GM23338 (cell line): ENCODE measurements around the gene RHBDF2. TPM values are rescaled to one million over a fixed set of nuclear protein-coding genes. Genes with fewer than 3 reads are reported as not detected.

Experiments
- ATAC-seq: fragments of 200-7000 bp; cut with Tn5 transposase; 3 replicates; pipeline ENCODE4 v1.9.1; 2020
- DNase-seq: peaks from one replicate; pipeline ENCODE4 v3.0.0-alpha.2; 2015; ENCODE audit warnings: low spot score
- H2AFZ ChIP-seq: fragments of 200-600 bp; sonication (generic); 2 replicates; pipeline ENCODE4 v1.8.0; 2016; ENCODE audit warnings: antibody characterized with exemption, mild to moderate bottlenecking, moderate library complexity
- H3F3A ChIP-seq: fragments of 200-600 bp; sonication (generic); replicated peaks from 2 replicates; pipeline ENCODE4 v1.8.0; 2017; ENCODE audit warnings: antibody characterized with exemption, mixed run types, low read depth
- H3K27ac ChIP-seq: fragments of 200-600 bp; sonication (generic); 2 replicates; pipeline ENCODE4 v1.6.1; 2016; ENCODE audit warnings: low read depth
- H3K27me3 ChIP-seq: fragments of 200-600 bp; sonication (generic); 2 replicates; pipeline ENCODE4 v1.8.0; 2016; ENCODE audit warnings: mild to moderate bottlenecking, mixed run types, moderate library complexity; ENCODE audit not compliant: insufficient read depth
- H3K36me3 ChIP-seq: fragments of 200-600 bp; sonication (generic); 2 replicates; pipeline ENCODE4 v1.8.0; 2016; ENCODE audit warnings: mild to moderate bottlenecking; ENCODE audit not compliant: insufficient read depth
- H3K4me1 ChIP-seq: fragments of 200-600 bp; sonication (generic); 2 replicates; pipeline ENCODE4 v1.8.0; 2016; ENCODE audit warnings: mild to moderate bottlenecking, moderate library complexity; ENCODE audit not compliant: insufficient read depth
- H3K4me2 ChIP-seq: fragments of 200-600 bp; sonication (generic); 2 replicates; pipeline ENCODE4 v1.7.1; 2017; ENCODE audit warnings: mixed run types
- H3K4me3 ChIP-seq: fragments of 200-600 bp; sonication (generic); 2 replicates; pipeline ENCODE4 v1.6.1; 2016; ENCODE audit warnings: mixed run types
- H3K79me2 ChIP-seq: fragments of 200-600 bp; sonication (generic); replicated peaks from 2 replicates; pipeline ENCODE4 v1.8.0; 2017; ENCODE audit warnings: mild to moderate bottlenecking; ENCODE audit not compliant: insufficient read depth
- H3K9me2 ChIP-seq: fragments of 200-600 bp; sonication (generic); 2 replicates; pipeline ENCODE4 v1.8.0; 2017; ENCODE audit not compliant: insufficient read depth
- H4K20me1 ChIP-seq: fragments of 200-600 bp; sonication (generic); replicated peaks from 2 replicates; pipeline ENCODE4 v1.8.0; 2017; ENCODE audit warnings: mild to moderate bottlenecking; ENCODE audit not compliant: insufficient read depth
- H3K27ac Mint-ChIP-seq: 2 replicates; pipeline ENCODE4 v1.8.0; 2020; ENCODE audit warnings: inconsistent platforms, mild to moderate bottlenecking, moderate library complexity, mixed read lengths
- H3K27me3 Mint-ChIP-seq: 3 replicates; pipeline ENCODE4 v1.8.0; 2022; ENCODE audit warnings: low read depth, mild to moderate bottlenecking, moderate library complexity, mixed read lengths, inconsistent platforms; ENCODE audit not compliant: insufficient read depth, poor library complexity
- H3K36me3 Mint-ChIP-seq: 3 replicates; pipeline ENCODE4 v1.8.0; 2021; ENCODE audit warnings: low read depth, mild to moderate bottlenecking, inconsistent platforms, moderate library complexity, mixed read lengths
- H3K4me1 Mint-ChIP-seq: 3 replicates; pipeline ENCODE4 v1.8.0; 2020; ENCODE audit warnings: mild to moderate bottlenecking, inconsistent platforms, mixed read lengths
- H3K4me3 Mint-ChIP-seq: 3 replicates; pipeline ENCODE4 v1.8.0; 2021; ENCODE audit warnings: moderate library complexity, mild to moderate bottlenecking, inconsistent platforms, mixed read lengths
- H3K9me3 Mint-ChIP-seq: 3 replicates; pipeline ENCODE4 v1.8.0; 2020; ENCODE audit warnings: moderate library complexity, mild to moderate bottlenecking, inconsistent platforms, mixed read lengths
- CREB1 ChIP-seq: fragments of 250-450 bp; sonication (Bioruptor Pico); IDR thresholded peaks from 2 replicates; pipeline ENCODE4 v1.5.0; 2020; ENCODE audit warnings: low read depth, mild to moderate bottlenecking, moderate library complexity
- EZH2 ChIP-seq: fragments of 200-600 bp; sonication (generic); IDR thresholded peaks from one replicate; pipeline ENCODE4 v1.8.0; 2017; ENCODE audit warnings: antibody characterized with exemption, mild to moderate bottlenecking, low read depth; ENCODE audit not compliant: unreplicated experiment
- JUNB ChIP-seq: IDR thresholded peaks from one replicate; pipeline ENCODE4 v1.6.1; 2016; ENCODE audit warnings: antibody characterized with exemption; ENCODE audit not compliant: unreplicated experiment
- polyA plus RNA-seq: library from polyadenylated mRNA; unstranded; fragments of >200 nt; fragmentation: Nextera tagmentation; extraction: Ambion mirVana; gene quantifications from 2 replicates; pipeline ENCODE4 v1.2.1, GENCODE V29; 2016
- total RNA-seq: library from RNA; depleted of rRNA; stranded (reverse); fragments of >200 nt; shearing (Covaris generic); gene quantifications from 2 replicates; pipeline ENCODE4 v1.2.3, GENCODE V29; 2014
- TF ChIP-seq, protein P1 (sequence below): fragments of 250-450 bp; sonication (Bioruptor Pico); IDR thresholded peaks from 2 replicates; pipeline ENCODE4 v1.5.0; 2020; ENCODE audit warnings: mild to moderate bottlenecking, moderate library complexity
- TF ChIP-seq, protein P2 (sequence below): IDR thresholded peaks from one replicate; pipeline ENCODE4 v1.6.1; 2018; ENCODE audit warnings: antibody characterized with exemption; ENCODE audit not compliant: unreplicated experiment

RHBDF2 gene
- total and polyA plus RNA-seq, 2 experiments from 2014 or later = 9.4 to 29.5 TPM

- TF ChIP-seq, protein P1, sequence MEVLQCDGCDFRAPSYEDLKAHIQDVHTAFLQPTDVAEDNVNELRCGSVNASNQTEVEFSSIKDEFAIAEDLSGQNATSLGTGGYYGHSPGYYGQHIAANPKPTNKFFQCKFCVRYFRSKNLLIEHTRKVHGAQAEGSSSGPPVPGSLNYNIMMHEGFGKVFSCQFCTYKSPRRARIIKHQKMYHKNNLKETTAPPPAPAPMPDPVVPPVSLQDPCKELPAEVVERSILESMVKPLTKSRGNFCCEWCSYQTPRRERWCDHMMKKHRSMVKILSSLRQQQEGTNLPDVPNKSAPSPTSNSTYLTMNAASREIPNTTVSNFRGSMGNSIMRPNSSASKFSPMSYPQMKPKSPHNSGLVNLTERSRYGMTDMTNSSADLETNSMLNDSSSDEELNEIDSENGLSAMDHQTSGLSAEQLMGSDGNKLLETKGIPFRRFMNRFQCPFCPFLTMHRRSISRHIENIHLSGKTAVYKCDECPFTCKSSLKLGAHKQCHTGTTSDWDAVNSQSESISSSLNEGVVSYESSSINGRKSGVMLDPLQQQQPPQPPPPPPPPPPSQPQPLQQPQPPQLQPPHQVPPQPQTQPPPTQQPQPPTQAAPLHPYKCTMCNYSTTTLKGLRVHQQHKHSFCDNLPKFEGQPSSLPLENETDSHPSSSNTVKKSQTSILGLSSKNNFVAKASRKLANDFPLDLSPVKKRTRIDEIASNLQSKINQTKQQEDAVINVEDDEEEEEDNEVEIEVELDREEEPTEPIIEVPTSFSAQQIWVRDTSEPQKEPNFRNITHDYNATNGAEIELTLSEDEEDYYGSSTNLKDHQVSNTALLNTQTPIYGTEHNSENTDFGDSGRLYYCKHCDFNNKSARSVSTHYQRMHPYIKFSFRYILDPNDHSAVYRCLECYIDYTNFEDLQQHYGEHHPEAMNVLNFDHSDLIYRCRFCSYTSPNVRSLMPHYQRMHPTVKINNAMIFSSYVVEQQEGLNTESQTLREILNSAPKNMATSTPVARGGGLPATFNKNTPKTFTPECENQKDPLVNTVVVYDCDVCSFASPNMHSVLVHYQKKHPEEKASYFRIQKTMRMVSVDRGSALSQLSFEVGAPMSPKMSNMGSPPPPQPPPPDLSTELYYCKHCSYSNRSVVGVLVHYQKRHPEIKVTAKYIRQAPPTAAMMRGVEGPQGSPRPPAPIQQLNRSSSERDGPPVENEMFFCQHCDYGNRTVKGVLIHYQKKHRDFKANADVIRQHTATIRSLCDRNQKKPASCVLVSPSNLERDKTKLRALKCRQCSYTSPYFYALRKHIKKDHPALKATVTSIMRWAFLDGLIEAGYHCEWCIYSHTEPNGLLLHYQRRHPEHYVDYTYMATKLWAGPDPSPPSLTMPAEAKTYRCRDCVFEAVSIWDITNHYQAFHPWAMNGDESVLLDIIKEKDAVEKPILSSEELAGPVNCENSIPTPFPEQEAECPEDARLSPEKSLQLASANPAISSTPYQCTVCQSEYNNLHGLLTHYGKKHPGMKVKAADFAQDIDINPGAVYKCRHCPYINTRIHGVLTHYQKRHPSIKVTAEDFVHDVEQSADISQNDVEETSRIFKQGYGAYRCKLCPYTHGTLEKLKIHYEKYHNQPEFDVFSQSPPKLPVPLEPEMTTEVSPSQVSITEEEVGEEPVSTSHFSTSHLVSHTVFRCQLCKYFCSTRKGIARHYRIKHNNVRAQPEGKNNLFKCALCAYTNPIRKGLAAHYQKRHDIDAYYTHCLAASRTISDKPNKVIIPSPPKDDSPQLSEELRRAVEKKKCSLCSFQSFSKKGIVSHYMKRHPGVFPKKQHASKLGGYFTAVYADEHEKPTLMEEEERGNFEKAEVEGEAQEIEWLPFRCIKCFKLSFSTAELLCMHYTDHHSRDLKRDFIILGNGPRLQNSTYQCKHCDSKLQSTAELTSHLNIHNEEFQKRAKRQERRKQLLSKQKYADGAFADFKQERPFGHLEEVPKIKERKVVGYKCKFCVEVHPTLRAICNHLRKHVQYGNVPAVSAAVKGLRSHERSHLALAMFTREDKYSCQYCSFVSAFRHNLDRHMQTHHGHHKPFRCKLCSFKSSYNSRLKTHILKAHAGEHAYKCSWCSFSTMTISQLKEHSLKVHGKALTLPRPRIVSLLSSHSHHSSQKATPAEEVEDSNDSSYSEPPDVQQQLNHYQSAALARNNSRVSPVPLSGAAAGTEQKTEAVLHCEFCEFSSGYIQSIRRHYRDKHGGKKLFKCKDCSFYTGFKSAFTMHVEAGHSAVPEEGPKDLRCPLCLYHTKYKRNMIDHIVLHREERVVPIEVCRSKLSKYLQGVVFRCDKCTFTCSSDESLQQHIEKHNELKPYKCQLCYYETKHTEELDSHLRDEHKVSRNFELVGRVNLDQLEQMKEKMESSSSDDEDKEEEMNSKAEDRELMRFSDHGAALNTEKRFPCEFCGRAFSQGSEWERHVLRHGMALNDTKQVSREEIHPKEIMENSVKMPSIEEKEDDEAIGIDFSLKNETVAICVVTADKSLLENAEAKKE (CRISPR knock-in tag) = no peak
Observed at GRCh38 chr17:76435751-76436150, 65.5 kb downstream of the RHBDF2 start (continued).

DNA sequence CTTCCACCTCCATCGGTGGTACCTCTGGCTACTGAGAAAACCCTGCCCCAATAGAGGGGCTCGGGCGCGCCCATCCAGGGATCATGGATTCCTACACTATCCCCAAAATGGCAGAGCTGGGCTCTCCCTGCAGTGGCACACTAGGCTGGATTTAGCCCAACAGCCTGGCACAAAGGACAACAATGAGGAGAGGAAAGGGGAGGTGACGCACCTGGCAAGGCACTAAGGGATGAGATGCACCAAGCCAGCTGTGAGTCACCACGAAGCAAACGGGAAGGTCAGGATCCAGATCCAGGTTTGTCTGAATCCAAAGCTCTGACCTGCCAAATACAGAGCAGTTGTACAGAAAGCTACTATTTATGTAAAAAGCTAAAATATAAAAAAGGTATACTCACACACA is 66.4 kb downstream of the RHBDF2 start:
- H3K27ac Mint-ChIP-seq = peak overlapping the region; percentile 47; the same call in 1 of the 2 replicates
- H3K9me3 Mint-ChIP-seq = no peaks in the 10 kb centered on the region
- Histone ChIP-seq H3K4me1 (peaks cover 69% of the 10 kb centered on the region), H4K20me1 (peaks cover 61% of the 10 kb centered on the region), H3K36me3 (no peaks in the 10 kb centered on the region), H3K27me3 (no peaks in the 10 kb centered on the region), H3K27ac (peak overlapping the region; percentile 52; the same call in 1 of the 2 replicates), H3F3A (no peaks in the 10 kb centered on the region), H3K4me3 (no peak overlapping the region), H2AFZ (no peak overlapping the region), H3K4me2 (no peak overlapping the region), H3K9me2 (no peaks in the 10 kb centered on the region), H3K79me2 (peaks cover 100% of the 10 kb centered on the region)
- DNase-seq = no peak
- H3K36me3 Mint-ChIP-seq = peaks cover 7% of the 10 kb centered on the region
- no peak for TF ChIP-seq JUNB
- no peak for TF ChIP-seq EZH2
- TF ChIP-seq CREB1 (CRISPR knock-in tag) = no peak
- TF ChIP-seq, protein P2, sequence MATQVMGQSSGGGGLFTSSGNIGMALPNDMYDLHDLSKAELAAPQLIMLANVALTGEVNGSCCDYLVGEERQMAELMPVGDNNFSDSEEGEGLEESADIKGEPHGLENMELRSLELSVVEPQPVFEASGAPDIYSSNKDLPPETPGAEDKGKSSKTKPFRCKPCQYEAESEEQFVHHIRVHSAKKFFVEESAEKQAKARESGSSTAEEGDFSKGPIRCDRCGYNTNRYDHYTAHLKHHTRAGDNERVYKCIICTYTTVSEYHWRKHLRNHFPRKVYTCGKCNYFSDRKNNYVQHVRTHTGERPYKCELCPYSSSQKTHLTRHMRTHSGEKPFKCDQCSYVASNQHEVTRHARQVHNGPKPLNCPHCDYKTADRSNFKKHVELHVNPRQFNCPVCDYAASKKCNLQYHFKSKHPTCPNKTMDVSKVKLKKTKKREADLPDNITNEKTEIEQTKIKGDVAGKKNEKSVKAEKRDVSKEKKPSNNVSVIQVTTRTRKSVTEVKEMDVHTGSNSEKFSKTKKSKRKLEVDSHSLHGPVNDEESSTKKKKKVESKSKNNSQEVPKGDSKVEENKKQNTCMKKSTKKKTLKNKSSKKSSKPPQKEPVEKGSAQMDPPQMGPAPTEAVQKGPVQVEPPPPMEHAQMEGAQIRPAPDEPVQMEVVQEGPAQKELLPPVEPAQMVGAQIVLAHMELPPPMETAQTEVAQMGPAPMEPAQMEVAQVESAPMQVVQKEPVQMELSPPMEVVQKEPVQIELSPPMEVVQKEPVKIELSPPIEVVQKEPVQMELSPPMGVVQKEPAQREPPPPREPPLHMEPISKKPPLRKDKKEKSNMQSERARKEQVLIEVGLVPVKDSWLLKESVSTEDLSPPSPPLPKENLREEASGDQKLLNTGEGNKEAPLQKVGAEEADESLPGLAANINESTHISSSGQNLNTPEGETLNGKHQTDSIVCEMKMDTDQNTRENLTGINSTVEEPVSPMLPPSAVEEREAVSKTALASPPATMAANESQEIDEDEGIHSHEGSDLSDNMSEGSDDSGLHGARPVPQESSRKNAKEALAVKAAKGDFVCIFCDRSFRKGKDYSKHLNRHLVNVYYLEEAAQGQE = no peak
- no peak for ATAC-seq
- peaks cover 70% of the 10 kb centered on the region for H3K4me1 Mint-ChIP-seq
- peaks cover 5% of the 10 kb centered on the region for H3K27me3 Mint-ChIP-seq
- no peak overlapping the region for H3K4me3 Mint-ChIP-seq
